GM19351 (cell line): ENCODE data around the gene KCNJ5.

Experiments used
- ATAC-seq: cut with Tn5 transposase; IDR thresholded peaks from one replicate; pipeline ENCODE4 v1.9.1; 2021; ENCODE audit warnings: mild to moderate bottlenecking, moderate library complexity; ENCODE audit not compliant: unreplicated experiment

Gene KCNJ5

GRCh38 chr11:128890543-128891368, at the start of gene KCNJ5:
TSS of gene KCNJ5 (plus strand) at chr11:128891356. CDS start at chr11:128911274, 19,918 bp downstream.
- ATAC-seq = no peak

GRCh38 chr11:128841461-128842072, 49.6 kb upstream of the KCNJ5 start:
- ATAC-seq = peak; percentile 67

- no peak for ATAC-seq
Measured at GRCh38 chr11:128843198-128843785, 47.9 kb upstream of the KCNJ5 start.

GRCh38 chr11:128845334-128845780, 45.8 kb upstream of the KCNJ5 start:
- peak; percentile 29 for ATAC-seq

- no peak for ATAC-seq
Measured at GRCh38 chr11:128846985-128847384, 44.2 kb upstream of the KCNJ5 start.

- peak; percentile 96 for ATAC-seq
Measured at GRCh38 chr11:128848815-128849455, 42.2 kb upstream of the KCNJ5 start.

- ATAC-seq = no peak
Measured at GRCh38 chr11:128852327-128853023, 38.7 kb upstream of the KCNJ5 start.

GRCh38 chr11:128853559-128853958, 37.6 kb upstream of the KCNJ5 start:
- no peak for ATAC-seq

GRCh38 chr11:128854841-128855240, 36.3 kb upstream of the KCNJ5 start:
- ATAC-seq = no peak

GRCh38 chr11:128856241-128856640, 34.9 kb upstream of the KCNJ5 start:
- no peak for ATAC-seq

GRCh38 chr11:128857341-128857740, 33.8 kb upstream of the KCNJ5 start:
- no peak for ATAC-seq

- peak; percentile 97 for ATAC-seq
Measured at GRCh38 chr11:128859563-128860441, 31.4 kb upstream of the KCNJ5 start.

GRCh38 chr11:128860571-128861361, 30.4 kb upstream of the KCNJ5 start:
- ATAC-seq = no peak

GRCh38 chr11:128862406-128862805, 28.8 kb upstream of the KCNJ5 start:
- no peak for ATAC-seq

GRCh38 chr11:128862908-128863660, 28.1 kb upstream of the KCNJ5 start:
- ATAC-seq = no peak

- ATAC-seq = no peak
Measured at GRCh38 chr11:128865490-128865889, 25.7 kb upstream of the KCNJ5 start.

GRCh38 chr11:128867277-128867676, 23.9 kb upstream of the KCNJ5 start, which contains the start of gene KCNJ1:
TSS of gene KCNJ1 (minus strand) at chr11:128867296. CDS start at chr11:128840243, 27,053 bp downstream.
- no peak for ATAC-seq
